ENCODE results near the gene SUSD4.

- no peak for TF ChIP-seq EZH2phosphoT487 (IDR thresholded peaks at IDR 0.05; ENCODE audit: low read depth, severe bottlenecking, unreplicated experiment)
- TF ChIP-seq CTCF (IDR thresholded peaks at IDR 0.05; ENCODE audit: poor library complexity), result no peak
- no peak for TF ChIP-seq EZH2 (IDR thresholded peaks at IDR 0.05; ENCODE audit: borderline replicate concordance)
These were observed 156.5 kb downstream of the SUSD4 start for GRCh38 chr1:223207293-223208066.

Data from hepatocyte (in vitro differentiated cells).